Measurements from ENCODE around the gene ATP1A3.

Gene ATP1A3

GRCh38 chr19:41984961-41985360 lies 9.1 kb downstream of the ATP1A3 start:
- no peak for DNase-seq (ENCODE audit: low read depth)

- no peak for DNase-seq (ENCODE audit: low read depth)
Measured at GRCh38 chr19:41981724-41982123, 12.3 kb downstream of the ATP1A3 start.

- DNase-seq (ENCODE audit: low read depth): no peak
Measured at GRCh38 chr19:41978470-41978869, 15.6 kb downstream of the ATP1A3 start.

- DNase-seq (ENCODE audit: low read depth): no peak
Measured at GRCh38 chr19:41977916-41978315, 16.1 kb downstream of the ATP1A3 start.

GRCh38 chr19:41974652-41975051 lies 19.4 kb downstream of the ATP1A3 start:
- DNase-seq (ENCODE audit: low read depth): no peak

GRCh38 chr19:41971363-41971762 lies 22.7 kb downstream of the ATP1A3 start:
- DNase-seq (ENCODE audit: low read depth): no peak

GRCh38 chr19:41969772-41970458 lies 24.1 kb downstream of the ATP1A3 start:
- DNase-seq (ENCODE audit: low read depth): no peak

- no peak for DNase-seq (ENCODE audit: low read depth)
Measured at GRCh38 chr19:41968751-41969595, 25.1 kb downstream of the ATP1A3 start.

GRCh38 chr19:41967054-41967783 lies 26.8 kb downstream of the ATP1A3 start:
- DNase-seq (ENCODE audit: low read depth): no peak

- no peak for DNase-seq (ENCODE audit: low read depth)
Measured at GRCh38 chr19:41965106-41965505, 28.9 kb downstream of the ATP1A3 start.

- DNase-seq (ENCODE audit: low read depth): no peak
Measured at GRCh38 chr19:41960973-41961372, 33.1 kb downstream of the ATP1A3 start.

- DNase-seq (ENCODE audit: low read depth): peak; percentile 51
Measured at GRCh38 chr19:41959056-41960053, 34.7 kb downstream of the ATP1A3 start, which contains the start of gene RABAC1. Gene RABAC1, minus strand, starts transcription at chr19:41959321. Its CDS starts 29 bp downstream, at chr19:41959292.

- no peak for DNase-seq (ENCODE audit: low read depth)
Measured at GRCh38 chr19:41958367-41959055, 35.5 kb downstream of the ATP1A3 start.

- DNase-seq (ENCODE audit: low read depth): peak; percentile 41
Measured at GRCh38 chr19:41957838-41958366, 36.1 kb downstream of the ATP1A3 start.

- DNase-seq (ENCODE audit: low read depth): no peak
Measured at GRCh38 chr19:41957161-41957837, 36.7 kb downstream of the ATP1A3 start.

GRCh38 chr19:41956621-41957020 lies 37.4 kb downstream of the ATP1A3 start:
- no peak for DNase-seq (ENCODE audit: low read depth)

GRCh38 chr19:41955521-41955920 lies 38.5 kb downstream of the ATP1A3 start:
- DNase-seq (ENCODE audit: low read depth): no peak

- DNase-seq (ENCODE audit: low read depth): no peak
Measured at GRCh38 chr19:41951686-41952172, 42.3 kb downstream of the ATP1A3 start.

- no peak for DNase-seq (ENCODE audit: low read depth)
Measured at GRCh38 chr19:41947091-41947490, 46.9 kb downstream of the ATP1A3 start.

Data from GM04503 (cell line).